RKO (cell line): ENCODE results near the gene SLC2A10.
A peak's percentile ranks its signal among the peaks of the same experiment; 100 is the strongest.
"Not testable (repeated sequence)": the region's sequence is repeated elsewhere in the genome, so short reads cannot be mapped to it uniquely, and the experiment has no call there.

Experiments used
- DNase-seq: peaks from one replicate; pipeline ENCODE4 v3.0.0-alpha.2; 2016; ENCODE audit warnings: low spot score

Gene SLC2A10

GRCh38 chr20:46709459-46710152, at the start of gene SLC2A10:
Gene SLC2A10 (plus strand): TSS chr20:46709649. CDS start chr20:46709737, 88 bp downstream.
- peak; percentile 62 for DNase-seq

GRCh38 chr20:46660487-46660886, 49.0 kb upstream of the SLC2A10 start:
- no peak for DNase-seq

- no peak for DNase-seq
These were observed 47.8 kb upstream of the SLC2A10 start for GRCh38 chr20:46661659-46662058.

- DNase-seq = no peak
These were observed 45.9 kb upstream of the SLC2A10 start for GRCh38 chr20:46663531-46663930.

- DNase-seq = no peak
These were observed 43.8 kb upstream of the SLC2A10 start for GRCh38 chr20:46665602-46666001.

GRCh38 chr20:46666306-46666705, 43.1 kb upstream of the SLC2A10 start:
- no peak for DNase-seq

- DNase-seq = no peak
These were observed 42.5 kb upstream of the SLC2A10 start for GRCh38 chr20:46666818-46667515.

GRCh38 chr20:46670228-46670584, 39.2 kb upstream of the SLC2A10 start:
- no peak for DNase-seq

GRCh38 chr20:46670585-46671584, 38.6 kb upstream of the SLC2A10 start:
- DNase-seq = no peak

- DNase-seq = no peak
These were observed 37.4 kb upstream of the SLC2A10 start for GRCh38 chr20:46671866-46672542.

GRCh38 chr20:46672543-46673148, 36.8 kb upstream of the SLC2A10 start:
- no peak for DNase-seq

- DNase-seq = no peak
These were observed 35.8 kb upstream of the SLC2A10 start for GRCh38 chr20:46673394-46674252.

GRCh38 chr20:46674253-46675083, 35.0 kb upstream of the SLC2A10 start:
- no peak for DNase-seq

GRCh38 chr20:46676649-46677316, 32.7 kb upstream of the SLC2A10 start:
- not testable (repeated sequence) for DNase-seq

- DNase-seq = no peak
These were observed 31.8 kb upstream of the SLC2A10 start for GRCh38 chr20:46677608-46678007.

- DNase-seq = no peak
These were observed 30.9 kb upstream of the SLC2A10 start for GRCh38 chr20:46678516-46678915.

GRCh38 chr20:46680684-46681031, 28.8 kb upstream of the SLC2A10 start:
- no peak for DNase-seq

- DNase-seq = peak; percentile 52
These were observed 28.2 kb upstream of the SLC2A10 start for GRCh38 chr20:46681032-46681854.
